H54 (cell line): ENCODE results near the gene ERC2.

Experiments
- DNase-seq: peaks from one replicate; pipeline ENCODE4 v3.0.0; 2011; ENCODE audit warnings: low spot score, mixed read lengths; ENCODE audit not compliant: insufficient read length
- FAIRE-seq: peaks from 3 replicates; lab custom pipeline; 2011; peaks lifted over from hg19 to GRCh38; lab: Jason Lieb, UNC
- POLR2A ChIP-seq: IDR thresholded peaks from 2 replicates; pipeline ENCODE4 v1.6.1; 2011; ENCODE audit warnings: low read depth, mild to moderate bottlenecking, low read length

Gene ERC2

GRCh38 chr3:55897573-55898224, 570.6 kb downstream of the ERC2 start:
- no peak for DNase-seq
- no peak for TF ChIP-seq POLR2A
- no peak for FAIRE-seq

GRCh38 chr3:55895897-55896566, 572.2 kb downstream of the ERC2 start:
- DNase-seq (no peak), FAIRE-seq (no peak)
- TF ChIP-seq POLR2A, result no peak

DNA sequence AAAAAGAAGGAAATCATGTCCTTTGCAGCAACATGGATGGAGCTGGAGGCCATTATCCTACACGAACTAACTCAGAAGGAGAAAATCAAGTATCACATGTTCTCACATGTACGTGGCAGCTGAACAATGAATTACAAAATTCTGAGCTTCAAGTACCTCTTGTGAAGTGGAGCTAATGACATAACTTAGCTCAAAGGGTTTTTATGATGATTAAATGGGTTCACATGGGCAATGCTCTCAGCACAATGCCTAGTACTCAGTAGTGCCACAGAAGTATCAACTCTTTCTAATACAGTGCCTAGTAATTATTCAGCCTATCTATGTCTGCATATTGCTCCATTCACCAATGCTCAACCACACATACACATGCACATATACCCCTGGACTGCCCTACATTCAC, 573.7 kb downstream of the ERC2 start:
- DNase-seq, result no peak
- FAIRE-seq, result no peak
- no peak for TF ChIP-seq POLR2A

- no peak for FAIRE-seq
- no peak for TF ChIP-seq POLR2A
- no peak for DNase-seq
These were observed 575.1 kb downstream of the ERC2 start for GRCh38 chr3:55893045-55893664.

- no peak for FAIRE-seq
- DNase-seq, result no peak
- TF ChIP-seq POLR2A, result no peak
These were observed 577.2 kb downstream of the ERC2 start for GRCh38 chr3:55891106-55891505.

GRCh38 chr3:55888282-55888885, 579.9 kb downstream of the ERC2 start:
- no peak for TF ChIP-seq POLR2A
- FAIRE-seq, result no peak
- DNase-seq, result no peak

GRCh38 chr3:55885721-55886120, 582.5 kb downstream of the ERC2 start:
- DNase-seq (no peak), FAIRE-seq (no peak)
- no peak for TF ChIP-seq POLR2A

DNA sequence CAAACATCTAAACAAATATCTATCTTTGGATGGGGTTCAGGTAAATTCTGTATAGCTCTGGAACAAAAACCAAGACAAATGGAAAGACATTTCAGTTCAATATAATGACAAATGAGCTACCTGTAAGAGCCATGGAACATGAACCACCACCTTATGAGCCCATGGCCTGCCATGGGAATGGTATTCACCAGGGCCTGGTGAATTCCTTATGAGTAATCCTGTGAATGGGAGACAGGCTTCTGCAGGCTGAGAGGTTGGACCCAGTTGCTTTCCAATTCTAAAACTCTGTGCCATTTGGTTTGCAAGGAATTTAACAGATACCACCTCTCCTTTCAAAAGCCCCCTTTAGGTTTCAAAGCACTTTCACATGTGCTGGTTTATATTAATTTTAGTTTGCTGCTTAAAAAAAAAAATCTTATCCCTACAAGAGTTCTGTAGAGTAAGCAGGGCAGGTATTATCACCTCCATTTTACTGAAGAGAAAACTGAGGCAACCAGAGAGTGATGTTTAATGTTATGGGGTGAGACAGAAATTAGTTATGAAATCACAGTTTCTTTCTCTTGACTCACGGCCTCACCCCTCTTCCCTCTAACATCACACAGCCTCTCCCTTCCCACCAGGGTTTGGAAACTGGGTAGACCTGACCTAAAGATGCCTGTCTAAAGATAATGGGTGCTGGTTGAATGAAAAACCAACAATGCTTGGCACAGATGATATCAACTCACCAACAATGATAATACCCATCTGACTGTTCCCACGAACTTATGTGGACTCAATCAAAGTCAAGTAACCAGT, 583.6 kb downstream of the ERC2 start:
- no peak for TF ChIP-seq POLR2A
- no peak for DNase-seq
- no peak for FAIRE-seq

DNA sequence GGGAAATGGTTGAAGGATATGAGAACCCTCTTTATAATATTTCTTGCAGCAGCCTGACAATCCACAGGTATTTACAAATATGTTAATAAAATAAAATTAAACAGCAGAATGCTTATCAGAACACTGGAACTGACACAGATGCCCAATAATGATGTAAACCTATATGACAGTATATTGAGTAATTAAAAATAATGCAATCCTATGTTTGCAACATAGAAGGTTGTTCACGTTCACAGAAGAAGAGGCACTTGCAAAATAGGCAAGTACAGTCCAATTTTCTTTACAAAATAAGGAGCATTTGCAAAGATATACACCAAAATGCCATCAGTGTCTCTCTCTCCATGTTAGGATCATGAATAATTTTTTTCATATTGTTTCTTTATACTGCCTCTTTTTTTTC, 584.2 kb downstream of the ERC2 start:
- FAIRE-seq (no peak), DNase-seq (no peak)
- no peak for TF ChIP-seq POLR2A

DNA sequence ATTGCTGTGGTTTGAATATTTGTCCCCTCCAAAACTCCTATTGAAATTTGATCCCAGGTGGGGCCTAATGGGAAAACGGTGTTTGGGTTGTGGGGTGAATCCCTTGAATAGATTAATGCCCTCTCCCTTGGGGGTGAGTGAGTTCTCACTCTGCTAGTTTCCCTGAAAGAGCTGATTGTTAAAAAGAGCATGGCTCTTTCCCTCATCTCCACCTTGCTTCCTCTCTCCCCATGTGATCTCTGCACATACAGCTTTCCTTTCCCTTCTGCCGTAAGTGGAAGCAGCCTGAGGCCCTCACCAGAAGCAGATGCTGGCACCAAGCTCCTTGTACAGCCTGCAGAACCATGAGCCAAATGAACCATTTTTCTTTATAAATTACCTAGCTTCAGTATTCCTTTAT, 586.3 kb downstream of the ERC2 start:
- DNase-seq (no peak), FAIRE-seq (no peak)
- TF ChIP-seq POLR2A, result no peak

DNA sequence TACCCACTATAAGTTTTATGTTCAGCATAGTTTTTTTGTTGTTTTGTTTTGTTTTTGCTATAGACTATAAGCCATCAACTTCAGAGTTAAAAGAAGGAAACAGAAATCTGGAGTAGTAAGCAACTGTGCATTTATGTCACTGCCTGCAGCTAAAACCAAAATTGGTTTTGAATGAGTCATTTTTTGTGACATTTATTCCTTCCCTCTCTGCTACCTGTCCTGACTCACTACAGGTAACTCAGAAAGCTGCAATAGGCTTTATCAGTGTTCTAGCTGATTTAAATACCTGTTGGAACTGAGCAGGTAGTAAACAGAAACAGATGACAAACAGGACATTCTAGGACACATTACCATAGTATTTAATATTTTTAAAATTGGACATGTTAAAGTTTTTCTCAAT, 587.9 kb downstream of the ERC2 start:
- FAIRE-seq (no peak), DNase-seq (no peak)
- no peak for TF ChIP-seq POLR2A

DNA sequence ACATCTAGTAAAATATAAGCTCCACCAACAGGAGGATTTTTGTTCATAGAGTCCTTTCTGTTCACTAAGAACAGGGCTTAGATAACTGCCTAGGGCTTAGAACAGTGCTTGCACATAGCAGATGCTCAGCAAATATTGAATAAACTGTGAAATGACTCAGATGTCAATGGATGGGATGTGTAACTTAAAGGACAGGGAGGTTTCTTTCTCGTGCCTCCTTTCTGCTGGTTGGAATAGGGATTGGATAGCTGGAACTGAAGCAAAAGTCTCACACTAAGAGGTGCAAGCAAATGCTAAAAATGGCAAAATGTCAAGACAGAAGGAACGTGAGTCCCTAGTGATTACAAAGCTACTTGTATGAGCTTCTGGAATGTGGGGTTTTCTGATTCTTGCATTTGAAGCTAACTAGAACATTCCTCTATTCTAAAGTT, 588.4 kb downstream of the ERC2 start:
- TF ChIP-seq POLR2A, result no peak
- no peak for DNase-seq
- no peak for FAIRE-seq

- FAIRE-seq (no peak), DNase-seq (no peak)
- TF ChIP-seq POLR2A, result no peak
These were observed 590.6 kb downstream of the ERC2 start for GRCh38 chr3:55877703-55878102.

DNA sequence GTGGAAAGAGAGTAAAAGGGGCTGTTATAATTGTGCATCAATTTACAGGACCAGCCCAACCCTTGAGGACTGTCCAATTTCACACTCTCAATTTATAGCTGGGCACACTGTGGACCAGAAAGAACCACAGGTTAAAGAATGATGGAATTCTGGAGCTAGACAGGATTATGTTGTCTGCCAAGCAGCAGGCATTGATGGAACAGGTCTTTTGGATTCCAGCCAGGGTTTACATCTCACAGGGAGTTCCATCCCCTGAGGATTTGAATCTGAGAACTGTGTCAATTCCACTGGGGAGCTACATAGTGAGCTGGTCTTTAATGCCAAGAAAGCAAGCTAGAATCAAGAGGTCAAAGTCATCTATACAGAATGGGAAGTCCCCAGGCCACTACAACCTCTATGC, 591.7 kb downstream of the ERC2 start:
- FAIRE-seq (no peak), DNase-seq (no peak)
- no peak for TF ChIP-seq POLR2A

DNA sequence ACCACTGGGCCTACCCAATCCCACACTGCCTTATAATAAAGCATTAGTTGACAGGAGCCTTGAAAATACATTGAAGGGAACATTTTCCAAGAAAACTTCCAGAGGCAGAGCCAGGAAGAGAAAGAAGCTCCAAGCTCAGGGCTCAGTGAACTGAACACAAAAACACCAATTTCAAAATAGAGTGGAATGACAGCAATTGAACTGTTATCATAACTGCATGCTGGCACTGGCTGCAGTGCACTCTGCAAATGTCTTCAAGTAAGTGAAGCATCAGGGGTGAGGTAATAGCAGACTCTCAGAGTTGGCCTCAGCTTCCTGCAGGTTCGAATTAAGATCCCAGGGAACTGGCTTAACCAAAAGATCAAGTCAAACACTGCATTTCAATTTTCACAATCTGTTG, 593.2 kb downstream of the ERC2 start:
- DNase-seq, result no peak
- TF ChIP-seq POLR2A, result no peak
- no peak for FAIRE-seq
